CD4-positive, alpha-beta T cell (primary cell): ENCODE data around the gene TRAPPC3. TPM values are rescaled to one million over a fixed set of nuclear protein-coding genes. Genes with fewer than 3 reads are reported as not detected.

Experiments
- ATAC-seq: fragments of 200-7000 bp; cut with Tn5 transposase; one replicate; pipeline ENCODE4 v1.10.0; 2022; ENCODE audit warnings: mild to moderate bottlenecking; ENCODE audit not compliant: poor library complexity
- CTCF ChIA-PET: fragments of 350-600 bp; sonication (Branson Sonifier 250); formaldehyde crosslinking; loops from one replicate; lab custom pipeline; 2021; ENCODE audit warnings: antibody characterized with exemption, inconsistent platforms; lab: Charles Lee
- POLR2A ChIA-PET: fragments of 350-600 bp; sonication (Branson Sonifier 250); formaldehyde crosslinking; loops from one replicate; lab custom pipeline; 2021; ENCODE audit warnings: antibody characterized with exemption, inconsistent platforms; lab: Charles Lee
- DNase-seq, 14 experiments: peaks; one replicate each; pipeline ENCODE4 v3.0.0-alpha.2; 2013 to 2020; ENCODE audit warnings: mixed read lengths in 2 of 14
- H3K27ac ChIP-seq, 2 donors: one replicate each; pipeline versions ENCODE4 v1.5.1 to v1.7.0; 2013; ENCODE audit warnings: low read length in 2 of 2, low read depth in 1 of 2, mild to moderate bottlenecking in 1 of 2
- H3K27me3 ChIP-seq, 2 experiments: 1 replicate in 1 of 2; 2 replicates in 1 of 2; pipeline versions ENCODE4 v1.6.1 to v1.7.0; 2013; ENCODE audit warnings: low read length in 2 of 2, control low read depth in 1 of 2, mild to moderate bottlenecking in 1 of 2, moderate library complexity in 1 of 2; ENCODE audit not compliant: insufficient read depth in 2 of 2, control insufficient read depth in 1 of 2
- H3K36me3 ChIP-seq: one replicate; pipeline ENCODE4 v1.6.1; 2013; ENCODE audit warnings: low read length, control low read depth; ENCODE audit not compliant: insufficient read depth
- H3K4me1 ChIP-seq: one replicate; pipeline ENCODE4 v1.6.1; 2013; ENCODE audit warnings: low read length, control low read depth; ENCODE audit not compliant: insufficient read depth
- H3K4me3 ChIP-seq: one replicate; pipeline ENCODE4 v1.5.1; 2013; ENCODE audit warnings: mild to moderate bottlenecking, low read length, moderate library complexity
- H3K9me3 ChIP-seq, 2 experiments: 1 replicate in 1 of 2; 2 replicates in 1 of 2; pipeline versions ENCODE4 v1.6.1 to v1.7.0; 2013; ENCODE audit warnings: low read length in 2 of 2, mild to moderate bottlenecking in 2 of 2, control low read depth in 1 of 2, moderate library complexity in 1 of 2; ENCODE audit not compliant: control insufficient read depth in 1 of 2, insufficient read depth in 1 of 2
- H3K27ac Mint-ChIP-seq: one replicate; pipeline ENCODE4 v1.8.0; 2020; ENCODE audit warnings: mixed read lengths
- H3K27me3 Mint-ChIP-seq: one replicate; pipeline ENCODE4 v1.8.0; 2021; ENCODE audit warnings: mixed read lengths
- H3K36me3 Mint-ChIP-seq: one replicate; pipeline ENCODE4 v1.8.0; 2021; ENCODE audit warnings: low read depth, mixed read lengths
- H3K4me1 Mint-ChIP-seq: one replicate; pipeline ENCODE4 v1.8.0; 2021; ENCODE audit warnings: low read depth, mixed read lengths
- H3K4me3 Mint-ChIP-seq: one replicate; pipeline ENCODE4 v1.8.0; 2020; ENCODE audit warnings: mild to moderate bottlenecking, mixed read lengths
- H3K9me3 Mint-ChIP-seq: one replicate; pipeline ENCODE4 v1.8.0; 2020; ENCODE audit warnings: mixed read lengths
- CTCF ChIP-seq: fragments of 200-600 bp; IDR thresholded peaks from one replicate; pipeline ENCODE4 v1.8.0; 2022; ENCODE audit warnings: antibody characterized with exemption, mild to moderate bottlenecking
- intact Hi-C, 2 experiments: fragments of 100-400 bp; cut with DNase I in 1 of 2; cut with micrococcal nuclease in 1 of 2; formaldehyde crosslinking; loops; one replicate each; pipeline versions ENCODE4 v1.15.1 to v1.9.0; 2023 to 2025; cut with DNase I, micrococcal nuclease
- total RNA-seq, 174 experiments: library from RNA in 2 of 174; stranded (reverse) in 2 of 174; gene quantifications; one replicate each; pipeline ENCODE4 v1.2.3 and lab custom pipeline; 2021 to 2026

TRAPPC3 gene
- total RNA-seq, 2 experiments from 2014 or later = 18.4 to 21.3 TPM

GRCh38 chr1:36150296-36151133 lies 1.2 kb upstream of the TRAPPC3 start:
- CTCF ChIA-PET = interaction anchor here (0.6 to 4.0 kb wide), 35 partner anchors 7 to 267 kb away, joined by 3 to 114 read pairs (median 6); partner anchors contain the start of genes ADPRS, AGO1, AGO3 and SH3D21
- DNase-seq = peak; percentile 37 to 88 (median 68)
- Mint-ChIP-seq H3K4me3 (peak overlapping the region; percentile 98), H3K27me3 (no peaks in the 10 kb centered on the region), H3K4me1 (peaks cover 79% of the 10 kb centered on the region), H3K36me3 (peaks cover 8% of the 10 kb centered on the region), H3K9me3 (no peaks in the 10 kb centered on the region), H3K27ac (peak overlapping the region; percentile 95)
- Histone ChIP-seq H3K9me3 (no peaks in the 10 kb centered on the region), H3K36me3 (no peaks in the 10 kb centered on the region), H3K4me1 (peaks cover 76% of the 10 kb centered on the region), H3K27ac (peak overlapping the region; percentile 92 to 95), H3K4me3 (peak overlapping the region; percentile 30), H3K27me3 (no peaks in the 10 kb centered on the region)
- POLR2A ChIA-PET = interaction anchor here (0.6 to 5.1 kb wide), 16 partner anchors 11 to 246 kb away, joined by 3 to 194 read pairs (median 6); partner anchors contain the start of genes AGO3 and THRAP3
- peak; percentile 17 for ATAC-seq
- TF ChIP-seq CTCF = no peak
- intact Hi-C loops = loop anchor here in 1 of 2 experiments (5.0 kb wide), 1 partner anchor 152 kb away; no protein-coding TSS in a partner anchor

- H3K4me1 Mint-ChIP-seq = peaks cover 74% of the 10 kb centered on the region
Measured at GRCh38 chr1:36149973-36150295, 648 bp upstream of the TRAPPC3 start.

More at GRCh38 chr1:36149973-36150295, 648 bp upstream of the TRAPPC3 start:
- Histone ChIP-seq H3K36me3 (no peaks in the 10 kb centered on the region), H3K27ac (peak overlapping the region; percentile 92 to 95), H3K9me3 (no peaks in the 10 kb centered on the region), H3K4me3 (peak overlapping the region; percentile 81), H3K27me3 (no peaks in the 10 kb centered on the region), H3K4me1 (peaks cover 71% of the 10 kb centered on the region)
- H3K4me3 Mint-ChIP-seq = peak overlapping the region; percentile 98
- no peaks in the 10 kb centered on the region for H3K9me3 Mint-ChIP-seq
- H3K36me3 Mint-ChIP-seq = peaks cover 8% of the 10 kb centered on the region
- ATAC-seq (peak; percentile 2), DNase-seq (no peak)
- TF ChIP-seq CTCF = no peak
- POLR2A ChIA-PET = interaction anchor here (0.7 to 5.1 kb wide), 16 partner anchors 10 to 237 kb away, joined by 3 to 194 read pairs (median 6); partner anchors contain the start of genes AGO3 and THRAP3
- intact Hi-C loops = loop anchor here (1.0 to 5.0 kb wide), 11 partner anchors 12 to 271 kb away; partner anchors contain the start of genes THRAP3 (in 2 of the 2), ADPRS (in 1 of the 2), AGO3 (in 1 of the 2) and STK40 (in 1 of the 2)
- CTCF ChIA-PET = interaction anchor here (0.6 to 4.0 kb wide), 36 partner anchors 8 to 269 kb away, joined by 3 to 114 read pairs (median 6); partner anchors contain the start of genes ADPRS, AGO1, AGO3 and SH3D21
- peak overlapping the region; percentile 95 for H3K27ac Mint-ChIP-seq
- H3K27me3 Mint-ChIP-seq = no peaks in the 10 kb centered on the region
